ENCODE results near the gene IRF2. TPM values are rescaled to one million over a fixed set of nuclear protein-coding genes. Genes with fewer than 3 reads are reported as not detected.

Gene IRF2
- 53.8 TPM for polyA plus RNA-seq (2012; ENCODE audit: low read depth, missing spikeins)

GRCh38 chr4:184474263-184475095, at the start of gene IRF2:
Gene IRF2, minus strand, starts transcription at chr4:184474550. Its CDS starts 45,486 bp downstream, at chr4:184429064.
- peak; percentile 90 for DNase-seq (ENCODE audit: insufficient read length, low spot score)
- TF ChIP-seq TAF1 (IDR thresholded peaks at IDR 0.05; ENCODE audit: low read depth, low read length) (peak; percentile 58), POLR2A (IDR thresholded peaks at IDR 0.05; ENCODE audit: low read depth, low read length) (no peak; the same call in 1 of the 2 replicates), PAX5 (IDR thresholded peaks at IDR 0.05; ENCODE audit: insufficient read depth, low read length, severe bottlenecking) (peak; percentile 10), POLR2AphosphoS5 (IDR thresholded peaks at IDR 0.05; ENCODE audit: low read depth, low read length) (0 out of 2 replicates have a peak, but pooled peaks have one; percentile 2), POU2F2 (IDR thresholded peaks at IDR 0.05; ENCODE audit: low read depth, low read length) (peak; percentile 18; the same call in 1 of the 2 replicates), SPI1 (IDR thresholded peaks at IDR 0.05; ENCODE audit: low read depth, low read length) (peak; percentile 68)
- peak; percentile 95 for FAIRE-seq

- FAIRE-seq: peak; percentile 78
- no peak for DNase-seq (ENCODE audit: insufficient read length, low spot score)
- TF ChIP-seq TAF1 (IDR thresholded peaks at IDR 0.05; ENCODE audit: low read depth, low read length) (no peak), POLR2A (IDR thresholded peaks at IDR 0.05; ENCODE audit: low read depth, low read length) (no peak), PAX5 (IDR thresholded peaks at IDR 0.05; ENCODE audit: insufficient read depth, low read length, severe bottlenecking) (no peak), SPI1 (IDR thresholded peaks at IDR 0.05; ENCODE audit: low read depth, low read length) (no peak), POLR2AphosphoS5 (IDR thresholded peaks at IDR 0.05; ENCODE audit: low read depth, low read length) (no peak), POU2F2 (IDR thresholded peaks at IDR 0.05; ENCODE audit: low read depth, low read length) (no peak)
Measured at GRCh38 chr4:184515606-184516005, 41.3 kb upstream of the IRF2 start.

GRCh38 chr4:184514121-184514988, 40.0 kb upstream of the IRF2 start:
- peak; percentile 65 for DNase-seq (ENCODE audit: insufficient read length, low spot score)
- peak; percentile 97 for TF ChIP-seq PAX5 (IDR thresholded peaks at IDR 0.05; ENCODE audit: insufficient read depth, low read length, severe bottlenecking)
- TF ChIP-seq POLR2AphosphoS5 (IDR thresholded peaks at IDR 0.05; ENCODE audit: low read depth, low read length): peak; percentile 78
- peak; percentile 92 for TF ChIP-seq POU2F2 (IDR thresholded peaks at IDR 0.05; ENCODE audit: low read depth, low read length)
- peak; percentile 11; the same call in 1 of the 2 replicates for TF ChIP-seq POLR2A (IDR thresholded peaks at IDR 0.05; ENCODE audit: low read depth, low read length)
- 0 out of 2 replicates have a peak, but pooled peaks have one; percentile 13 for TF ChIP-seq SPI1 (IDR thresholded peaks at IDR 0.05; ENCODE audit: low read depth, low read length)
- TF ChIP-seq TAF1 (IDR thresholded peaks at IDR 0.05; ENCODE audit: low read depth, low read length): peak; percentile 57; the same call in 1 of the 2 replicates
- FAIRE-seq: peak; percentile 98

- no peak for TF ChIP-seq POLR2A (IDR thresholded peaks at IDR 0.05; ENCODE audit: low read depth, low read length)
- no peak for TF ChIP-seq POU2F2 (IDR thresholded peaks at IDR 0.05; ENCODE audit: low read depth, low read length)
- TF ChIP-seq PAX5 (IDR thresholded peaks at IDR 0.05; ENCODE audit: insufficient read depth, low read length, severe bottlenecking): no peak
- no peak for TF ChIP-seq SPI1 (IDR thresholded peaks at IDR 0.05; ENCODE audit: low read depth, low read length)
- TF ChIP-seq POLR2AphosphoS5 (IDR thresholded peaks at IDR 0.05; ENCODE audit: low read depth, low read length): no peak
- no peak for TF ChIP-seq TAF1 (IDR thresholded peaks at IDR 0.05; ENCODE audit: low read depth, low read length)
- FAIRE-seq: no peak
Measured at GRCh38 chr4:184513802-184514120, 39.4 kb upstream of the IRF2 start.

GRCh38 chr4:184511156-184511555, 36.8 kb upstream of the IRF2 start:
- DNase-seq (ENCODE audit: insufficient read length, low spot score) (no peak), FAIRE-seq (no peak)
- no peak for TF ChIP-seq SPI1 (IDR thresholded peaks at IDR 0.05; ENCODE audit: low read depth, low read length)
- no peak for TF ChIP-seq PAX5 (IDR thresholded peaks at IDR 0.05; ENCODE audit: insufficient read depth, low read length, severe bottlenecking)

More at GRCh38 chr4:184513802-184514120, 39.4 kb upstream of the IRF2 start:
- no peak for DNase-seq (ENCODE audit: insufficient read length, low spot score)

DNA sequence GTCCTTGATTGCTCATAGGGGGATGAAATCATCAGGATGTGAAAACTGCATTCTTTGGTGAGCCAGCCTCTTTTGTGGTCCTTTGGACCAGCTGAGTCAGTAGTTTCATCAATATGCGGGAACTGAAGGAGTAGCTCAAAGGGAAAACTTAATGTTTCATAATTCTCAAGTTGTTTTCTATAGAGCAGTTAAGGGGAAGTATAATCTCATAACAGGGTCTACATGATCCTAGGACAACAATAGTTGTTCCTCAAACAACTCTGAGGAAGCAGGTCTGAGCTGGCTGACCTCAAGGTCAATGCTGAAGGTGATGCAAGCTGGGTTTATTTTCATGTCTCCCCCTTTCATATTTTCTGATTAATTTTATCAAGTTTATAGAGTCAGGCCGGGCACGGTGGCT, 36.1 kb upstream of the IRF2 start:
- TF ChIP-seq POLR2A (IDR thresholded peaks at IDR 0.05; ENCODE audit: low read depth, low read length): no peak
- no peak for TF ChIP-seq POLR2AphosphoS5 (IDR thresholded peaks at IDR 0.05; ENCODE audit: low read depth, low read length)
- no peak for TF ChIP-seq TAF1 (IDR thresholded peaks at IDR 0.05; ENCODE audit: low read depth, low read length)
- TF ChIP-seq SPI1 (IDR thresholded peaks at IDR 0.05; ENCODE audit: low read depth, low read length): no peak
- TF ChIP-seq PAX5 (IDR thresholded peaks at IDR 0.05; ENCODE audit: insufficient read depth, low read length, severe bottlenecking): no peak
- TF ChIP-seq POU2F2 (IDR thresholded peaks at IDR 0.05; ENCODE audit: low read depth, low read length): no peak
- no peak for FAIRE-seq
- DNase-seq (ENCODE audit: insufficient read length, low spot score): no peak

- TF ChIP-seq SPI1 (IDR thresholded peaks at IDR 0.05; ENCODE audit: low read depth, low read length) (peak; percentile 89), PAX5 (IDR thresholded peaks at IDR 0.05; ENCODE audit: insufficient read depth, low read length, severe bottlenecking) (no peak), TAF1 (IDR thresholded peaks at IDR 0.05; ENCODE audit: low read depth, low read length) (no peak), POLR2A (IDR thresholded peaks at IDR 0.05; ENCODE audit: low read depth, low read length) (peak; percentile 23; the same call in 1 of the 2 replicates), POU2F2 (IDR thresholded peaks at IDR 0.05; ENCODE audit: low read depth, low read length) (peak; percentile 53; the same call in 1 of the 2 replicates)
- peak; percentile 99 for FAIRE-seq
- peak; percentile 39 for DNase-seq (ENCODE audit: insufficient read length, low spot score)
Measured at GRCh38 chr4:184506527-184507121, 32.3 kb upstream of the IRF2 start.

DNA sequence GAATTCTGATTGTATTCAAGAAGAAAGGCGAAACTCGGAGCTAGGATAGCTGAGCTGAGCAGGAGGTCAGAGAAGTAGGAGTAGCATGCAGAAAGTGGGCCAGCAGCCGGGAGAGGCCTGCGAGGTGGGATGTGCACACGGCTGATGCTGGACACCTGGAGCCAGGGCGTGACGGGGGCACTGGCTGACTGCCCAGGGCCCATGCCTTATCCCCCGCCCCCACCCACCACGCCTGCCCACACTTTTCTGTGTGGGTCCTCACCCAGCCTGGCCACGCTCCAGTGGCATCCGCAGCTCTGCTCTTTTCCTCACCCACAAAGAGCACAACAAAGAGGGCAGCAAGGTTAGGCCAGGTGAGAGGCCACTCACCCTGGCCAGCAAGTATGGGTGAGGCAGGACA, 30.0 kb upstream of the IRF2 start:
- TF ChIP-seq SPI1 (IDR thresholded peaks at IDR 0.05; ENCODE audit: low read depth, low read length): no peak
- TF ChIP-seq TAF1 (IDR thresholded peaks at IDR 0.05; ENCODE audit: low read depth, low read length): no peak
- TF ChIP-seq POLR2AphosphoS5 (IDR thresholded peaks at IDR 0.05; ENCODE audit: low read depth, low read length): no peak
- TF ChIP-seq POLR2A (IDR thresholded peaks at IDR 0.05; ENCODE audit: low read depth, low read length): no peak
- no peak for TF ChIP-seq POU2F2 (IDR thresholded peaks at IDR 0.05; ENCODE audit: low read depth, low read length)
- no peak for TF ChIP-seq PAX5 (IDR thresholded peaks at IDR 0.05; ENCODE audit: insufficient read depth, low read length, severe bottlenecking)
- DNase-seq (ENCODE audit: insufficient read length, low spot score) (no peak), FAIRE-seq (no peak)

Measured in GM12891 (cell line).